BE2C (cell line): Measurements from ENCODE around the gene NECTIN3.

ENCODE experiments used
- DNase-seq: peaks from one replicate; pipeline ENCODE4 v3.0.0-alpha.2; 2020
- H3K27me3 ChIP-seq: fragments of 250-450 bp; sonication (Bioruptor Pico); 2 replicates; pipeline ENCODE4 v1.5.1; 2020; ENCODE audit warnings: mild to moderate bottlenecking
- H3K36me3 ChIP-seq: fragments of 250-450 bp; sonication (Bioruptor Pico); 2 replicates; pipeline ENCODE4 v1.5.1; 2020; ENCODE audit warnings: mild to moderate bottlenecking
- H3K4me1 ChIP-seq: fragments of 250-450 bp; sonication (Bioruptor Pico); 2 replicates; pipeline ENCODE4 v1.5.1; 2020
- H3K4me3 ChIP-seq: 2 replicates; pipeline ENCODE4 v1.5.1; 2011; ENCODE audit warnings: low read depth, low read length
- H3K9me3 ChIP-seq: fragments of 250-450 bp; sonication (Bioruptor Pico); 2 replicates; pipeline ENCODE4 v1.5.1; 2020
- CTCF ChIP-seq: IDR thresholded peaks from 2 replicates; pipeline ENCODE4 v1.5.1; 2012; ENCODE audit warnings: mild to moderate bottlenecking, low read depth, low read length

The NECTIN3 gene

GRCh38 chr3:111035902-111036301 lies 35.7 kb upstream of the NECTIN3 start:
- H3K27me3 ChIP-seq = no peaks in the 10 kb centered on the region
- no peaks in the 10 kb centered on the region for H3K4me1 ChIP-seq
- H3K9me3 ChIP-seq = no peaks in the 10 kb centered on the region
- TF ChIP-seq CTCF = no peak
- no peaks in the 10 kb centered on the region for H3K36me3 ChIP-seq
- DNase-seq = no peak
- no peak overlapping the region for H3K4me3 ChIP-seq

- no peak for TF ChIP-seq CTCF
- no peaks in the 10 kb centered on the region for H3K36me3 ChIP-seq
- no peak overlapping the region for H3K4me3 ChIP-seq
- H3K27me3 ChIP-seq = no peaks in the 10 kb centered on the region
- no peak for DNase-seq
- no peaks in the 10 kb centered on the region for H3K9me3 ChIP-seq
- no peaks in the 10 kb centered on the region for H3K4me1 ChIP-seq
These were observed 30.7 kb upstream of the NECTIN3 start for GRCh38 chr3:111040959-111041358.

- no peak for DNase-seq
- no peak overlapping the region for H3K4me3 ChIP-seq
These were observed 26.1 kb upstream of the NECTIN3 start for GRCh38 chr3:111045564-111045963.

GRCh38 chr3:111047042-111047441 lies 24.6 kb upstream of the NECTIN3 start:
- H3K9me3 ChIP-seq = no peaks in the 10 kb centered on the region
- DNase-seq = no peak
- no peaks in the 10 kb centered on the region for H3K4me1 ChIP-seq
- no peak for TF ChIP-seq CTCF
- no peaks in the 10 kb centered on the region for H3K36me3 ChIP-seq
- H3K27me3 ChIP-seq = no peaks in the 10 kb centered on the region
- no peak overlapping the region for H3K4me3 ChIP-seq

More at GRCh38 chr3:111045564-111045963, 26.1 kb upstream of the NECTIN3 start:
- no peaks in the 10 kb centered on the region for H3K9me3 ChIP-seq
- H3K36me3 ChIP-seq = no peaks in the 10 kb centered on the region
- H3K27me3 ChIP-seq = no peaks in the 10 kb centered on the region
- H3K4me1 ChIP-seq = no peaks in the 10 kb centered on the region
- TF ChIP-seq CTCF = no peak

GRCh38 chr3:111047812-111048435 lies 23.7 kb upstream of the NECTIN3 start:
- H3K4me1 ChIP-seq = no peaks in the 10 kb centered on the region
- DNase-seq = no peak
- no peaks in the 10 kb centered on the region for H3K9me3 ChIP-seq
- no peak for TF ChIP-seq CTCF
- no peaks in the 10 kb centered on the region for H3K27me3 ChIP-seq
- no peaks in the 10 kb centered on the region for H3K36me3 ChIP-seq
- no peak overlapping the region for H3K4me3 ChIP-seq

GRCh38 chr3:111051354-111051753 lies 20.3 kb upstream of the NECTIN3 start:
- H3K9me3 ChIP-seq = no peaks in the 10 kb centered on the region
- H3K27me3 ChIP-seq = no peaks in the 10 kb centered on the region
- H3K4me1 ChIP-seq = no peaks in the 10 kb centered on the region
- no peak for DNase-seq
- no peak overlapping the region for H3K4me3 ChIP-seq
- no peak for TF ChIP-seq CTCF
- no peaks in the 10 kb centered on the region for H3K36me3 ChIP-seq
